HepG2 (cell line): Measurements from ENCODE around the gene GFRA1. TPM values are rescaled to one million over a fixed set of nuclear protein-coding genes. Genes with fewer than 3 reads are reported as not detected.

ENCODE experiments used
- CAMTA2 ChIP-seq: sonication (generic); formaldehyde crosslinking; IDR thresholded peaks from 2 replicates; pipeline ENCODE4 v1.4.0; 2020; ENCODE audit warnings: mild to moderate bottlenecking, missing genetic modification reagents, borderline replicate concordance
- CEBPB ChIP-seq: IDR thresholded peaks from 2 replicates; pipeline ENCODE4 v1.6.1; 2011; ENCODE audit warnings: low read depth, low read length, improper control_type of control experiment, borderline replicate concordance
- DBP ChIP-seq: sonication (generic); formaldehyde crosslinking; IDR thresholded peaks from 2 replicates; pipeline ENCODE4 v1.4.0; 2020; ENCODE audit warnings: missing genetic modification reagents; ENCODE audit errors: not compliant biosample characterization
- ETS1 ChIP-seq: sonication (generic); formaldehyde crosslinking; IDR thresholded peaks from 2 replicates; pipeline ENCODE4 v1.4.0; 2020; ENCODE audit warnings: missing genetic modification reagents
- FOXP4 ChIP-seq: sonication (generic); formaldehyde crosslinking; IDR thresholded peaks from 2 replicates; pipeline ENCODE4 v1.4.0; 2020; ENCODE audit warnings: missing genetic modification reagents
- HNF1A ChIP-seq, 2 experiments: sonication (generic) in 1 of 2; formaldehyde crosslinking in 1 of 2; IDR thresholded peaks; 2 replicates each; pipeline versions ENCODE4 v1.4.0 to v1.6.1; 2016 to 2020; ENCODE audit warnings: borderline replicate concordance in 1 of 2, low read depth in 1 of 2, mild to moderate bottlenecking in 1 of 2, missing genetic modification reagents in 1 of 2
- HOMEZ ChIP-seq: IDR thresholded peaks from 2 replicates; pipeline ENCODE4 v1.6.1; 2016; ENCODE audit warnings: low read depth
- KDM3A ChIP-seq: IDR thresholded peaks from 2 replicates; pipeline ENCODE4 v1.6.1; 2018; ENCODE audit warnings: low read depth, missing compliant biosample characterization
- KMT2A ChIP-seq: sonication (generic); formaldehyde crosslinking; IDR thresholded peaks from 2 replicates; pipeline ENCODE4 v1.4.0; 2020; ENCODE audit warnings: missing genetic modification reagents
- MAF1 ChIP-seq: sonication (generic); formaldehyde crosslinking; IDR thresholded peaks from 2 replicates; pipeline ENCODE4 v1.5.0; 2020; ENCODE audit warnings: missing genetic modification reagents, borderline replicate concordance
- SAP130 ChIP-seq: IDR thresholded peaks from 2 replicates; pipeline ENCODE4 v1.6.1; 2016; ENCODE audit warnings: low read depth
- ZNF225 ChIP-seq: sonication (generic); formaldehyde crosslinking; IDR thresholded peaks from 2 replicates; pipeline ENCODE4 v1.4.0; 2020; ENCODE audit warnings: mild to moderate bottlenecking, missing genetic modification reagents
- ZNF746 ChIP-seq: sonication (generic); formaldehyde crosslinking; IDR thresholded peaks from 2 replicates; pipeline ENCODE4 v1.8.0; 2022; ENCODE audit warnings: mild to moderate bottlenecking, missing genetic modification reagents
- ZNF749 ChIP-seq: sonication (generic); formaldehyde crosslinking; IDR thresholded peaks from 2 replicates; pipeline ENCODE4 v1.8.0; 2022; ENCODE audit warnings: mild to moderate bottlenecking, missing genetic modification reagents, moderate library complexity, borderline replicate concordance
- ZNF761 ChIP-seq: sonication (generic); formaldehyde crosslinking; conservative IDR thresholded peaks from 2 replicates; pipeline ENCODE4 v1.4.0; 2020; ENCODE audit warnings: mild to moderate bottlenecking, missing genetic modification reagents
- ZSCAN22 ChIP-seq: sonication (generic); formaldehyde crosslinking; IDR thresholded peaks from 2 replicates; pipeline ENCODE4 v1.4.0; 2020; ENCODE audit warnings: mild to moderate bottlenecking, missing genetic modification reagents
- ZSCAN30 ChIP-seq: sonication (generic); formaldehyde crosslinking; IDR thresholded peaks from 2 replicates; pipeline ENCODE4 v1.5.0; 2020; ENCODE audit warnings: mild to moderate bottlenecking, missing genetic modification reagents
- ZSCAN9 ChIP-seq: IDR thresholded peaks from 2 replicates; pipeline ENCODE4 v1.6.1; 2016; ENCODE audit warnings: borderline replicate concordance
- ZZZ3 ChIP-seq: sonication (generic); formaldehyde crosslinking; IDR thresholded peaks from 2 replicates; pipeline ENCODE4 v1.4.0; 2020; ENCODE audit warnings: missing genetic modification reagents, mild to moderate bottlenecking, borderline replicate concordance
- polyA plus RNA-seq, 8 experiments: library from polyadenylated mRNA; depleted of rRNA in 3 of 8; stranded (reverse) in 7 of 8; unstranded in 1 of 8; fragments of >200 nt; fragmentation: Illumina TruSeq in 4 of 8; extraction: Trizol in 4 of 8; gene quantifications; 2 replicates each; pipeline versions ENCODE4 v1.2.1 to v1.2.3, GENCODE V29; 2011 to 2016; ENCODE audit warnings: low read depth in 4 of 8, missing spikeins in 1 of 8, mixed read lengths in 1 of 8; ENCODE audit not compliant: insufficient read depth in 1 of 8
- total RNA-seq, 5 experiments: library from RNA; depleted of rRNA; stranded (reverse); fragments of >200 nt; fragmentation: Illumina TruSeq; extraction: Trizol; gene quantifications; 2 replicates each; pipeline ENCODE4 v1.2.3, GENCODE V29; 2016; ENCODE audit warnings: low read depth in 1 of 5

The GFRA1 gene
- total and polyA plus RNA-seq, 2 of the 13 experiments (the other 11 are each of a cell fraction or from before 2014, with no cell fraction given), result not detected

GRCh38 chr10:116056445-116057293 is 216.3 kb downstream of the GFRA1 start (continued):
- peak; percentile 96 for TF ChIP-seq HOMEZ (CRISPR knock-in tag)
- TF ChIP-seq ZSCAN9 (CRISPR knock-in tag), result peak; percentile 83
- TF ChIP-seq KDM3A (CRISPR knock-in tag), result peak; percentile 91; the same call in 1 of the 2 replicates
- TF ChIP-seq ZNF746 (CRISPR knock-in tag), result 0 out of 2 replicates have a peak, but pooled peaks have one; percentile 65
- no peak for TF ChIP-seq ETS1 (CRISPR knock-in tag)
- no peak for TF ChIP-seq ZSCAN30 (CRISPR knock-in tag)
- 0 out of 2 replicates have a peak, but pooled peaks have one; percentile 60 for TF ChIP-seq ZNF749
- TF ChIP-seq CAMTA2 (CRISPR knock-in tag), result no peak
- no peak for TF ChIP-seq KMT2A (CRISPR knock-in tag)
- TF ChIP-seq ZNF761 (CRISPR knock-in tag), result peak; percentile 66; the same call in 1 of the 2 replicates
- TF ChIP-seq MAF1 (CRISPR knock-in tag), result no peak
- TF ChIP-seq CEBPB, result peak; percentile 99
- no peak for TF ChIP-seq ZNF225 (CRISPR knock-in tag)
- TF ChIP-seq DBP (CRISPR knock-in tag), result no peak
- TF ChIP-seq HNF1A (IDR thresholded peaks at IDR 0.05; ENCODE audit: low read depth), result no peak
- 0 out of 2 replicates have a peak, but pooled peaks have one; percentile 24 for TF ChIP-seq HNF1A (CRISPR knock-in tag; IDR thresholded peaks at IDR 0.05; ENCODE audit: borderline replicate concordance)
- TF ChIP-seq FOXP4 (CRISPR knock-in tag), result peak; percentile 90
- no peak for TF ChIP-seq ZZZ3 (CRISPR knock-in tag)
- peak; percentile 66 for TF ChIP-seq SAP130 (CRISPR knock-in tag)
- no peak for TF ChIP-seq ZSCAN22 (CRISPR knock-in tag)
